AG04449 (cell line): Measurements from ENCODE around the gene PCGF3.

Experiments used
- CTCF ChIA-PET: fragments of 350-600 bp; formaldehyde crosslinking; extraction: SDS; loops from one replicate; lab custom pipeline; 2021; ENCODE audit warnings: antibody characterized with exemption; lab: Yijun Ruan, JAX
- POLR2A ChIA-PET: fragments of 400-600, 350-600 bp; formaldehyde crosslinking; extraction: SDS; loops from one replicate; lab custom pipeline; 2020; ENCODE audit warnings: antibody characterized with exemption, inconsistent platforms; lab: Yijun Ruan, JAX
- DNase-seq: peaks from one replicate; pipeline ENCODE4 v3.0.0-alpha.2; 2010; ENCODE audit warnings: low read depth, low spot score
- H3K4me3 ChIP-seq: 2 replicates; pipeline ENCODE4 v1.5.1; 2011; ENCODE audit warnings: low read depth, mild to moderate bottlenecking, control low read depth, low read length
- CTCF ChIP-seq: IDR thresholded peaks from one replicate; pipeline ENCODE4 v1.5.1; 2011; ENCODE audit warnings: mild to moderate bottlenecking, moderate library complexity, low read length, control low read depth, inconsistent platforms; ENCODE audit not compliant: insufficient read depth; ENCODE audit errors: missing control alignments

The PCGF3 gene

DNA sequence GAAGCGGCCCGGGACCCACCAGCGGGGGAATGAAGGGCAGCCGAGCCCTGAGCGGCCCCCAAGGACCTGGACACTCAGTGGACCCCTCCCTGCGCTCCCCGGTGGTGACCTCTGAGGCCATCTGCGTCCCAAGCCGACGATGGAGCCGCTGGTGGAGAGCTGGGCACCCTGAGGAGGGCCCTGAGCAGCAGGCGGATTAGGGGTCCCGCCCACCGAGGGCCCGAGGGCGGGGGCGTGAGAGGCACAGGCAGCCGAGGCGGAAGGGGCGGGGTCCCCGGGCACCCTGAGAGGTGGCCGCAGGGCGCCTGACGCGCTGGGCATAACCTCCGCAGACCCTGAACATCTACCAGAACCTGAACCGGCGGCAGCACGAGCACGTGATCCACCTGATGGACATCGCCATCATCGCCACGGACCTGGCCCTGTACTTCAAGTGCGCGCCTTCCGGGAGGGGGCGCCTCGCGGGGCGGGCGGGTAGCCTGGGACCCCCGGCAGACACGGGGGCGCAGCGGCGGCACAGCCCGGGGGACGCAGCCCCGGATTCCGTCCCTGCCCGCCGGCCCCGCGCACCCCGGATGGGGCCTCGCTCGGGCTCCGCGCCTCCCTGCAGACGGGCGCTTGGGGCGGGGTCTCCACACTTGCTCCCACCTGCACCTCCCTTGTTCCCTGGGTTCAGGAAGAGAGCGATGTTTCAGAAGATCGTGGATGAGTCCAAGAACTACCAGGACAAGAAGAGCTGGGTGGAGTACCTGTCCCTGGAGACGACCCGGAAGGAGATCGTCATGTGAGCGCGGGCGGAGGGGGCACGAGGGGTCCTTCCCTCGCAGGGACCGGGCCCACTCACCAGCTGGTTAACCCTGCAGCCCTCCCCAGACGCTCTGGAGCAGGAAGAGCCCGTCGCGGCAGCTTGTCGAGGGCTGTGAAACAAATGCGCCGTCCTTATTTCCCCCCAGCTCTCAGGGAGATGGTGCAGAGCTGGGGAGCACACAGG lies 41.9 kb upstream of the PCGF3 start:
- peak overlapping the region; percentile 41 for H3K4me3 ChIP-seq
- DNase-seq, result no peak
- POLR2A ChIA-PET, result no interaction called here
- TF ChIP-seq CTCF, result no peak
- CTCF ChIA-PET, result interaction anchor here (2.2 kb wide), 1 partner anchor 11 kb away, joined by 13 read pairs; the partner anchor contains the start of genes ATP5ME and MYL5

DNA sequence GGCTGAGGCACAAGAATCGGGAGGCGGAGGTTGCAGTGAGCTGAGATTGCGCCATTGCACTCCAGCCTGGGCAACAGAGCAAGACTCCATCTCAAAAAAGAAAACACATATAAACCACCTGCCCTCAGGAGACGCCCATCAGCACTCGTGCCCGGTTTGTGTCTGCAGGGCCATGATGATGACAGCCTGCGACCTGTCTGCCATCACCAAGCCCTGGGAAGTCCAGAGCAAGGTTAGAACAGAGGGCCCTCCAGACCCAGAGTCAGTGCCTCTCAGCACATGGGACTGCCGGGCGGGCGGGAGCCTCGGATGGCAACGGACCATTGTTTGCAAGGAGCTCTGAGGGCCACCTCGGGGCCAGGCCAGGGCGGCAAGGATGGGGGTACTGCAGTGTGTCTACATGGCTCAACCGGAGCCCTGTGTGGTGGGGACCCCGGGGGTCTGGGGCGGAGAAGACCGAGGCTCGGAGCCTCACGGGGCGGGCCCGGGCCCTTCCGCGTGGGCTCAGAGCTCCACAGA lies 40.9 kb upstream of the PCGF3 start:
- CTCF ChIA-PET, result interaction anchor here (2.2 kb wide), 1 partner anchor 10 kb away, joined by 13 read pairs; the partner anchor contains the start of genes ATP5ME and MYL5
- POLR2A ChIA-PET, result no interaction called here
- H3K4me3 ChIP-seq, result no peak overlapping the region
- DNase-seq, result no peak
- no peak for TF ChIP-seq CTCF

DNA sequence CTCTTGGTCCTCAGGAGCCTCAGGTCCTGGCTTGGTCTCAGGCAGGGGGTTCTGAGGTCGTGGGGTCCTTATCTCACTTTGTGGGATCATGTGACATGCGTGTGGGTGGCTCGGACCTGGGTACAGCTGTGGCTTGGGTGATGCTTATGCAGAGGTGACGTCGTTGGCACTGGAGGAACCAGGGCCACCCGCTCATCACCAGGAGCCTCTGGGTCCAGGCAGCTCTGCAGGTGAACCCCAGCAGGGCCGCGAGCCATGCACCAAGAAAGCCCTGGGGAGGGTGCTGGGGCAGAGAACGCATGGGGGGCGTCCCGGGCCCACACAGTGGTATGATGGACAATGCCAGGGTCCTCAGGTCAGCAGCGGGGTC lies 40.3 kb upstream of the PCGF3 start:
- TF ChIP-seq CTCF, result no peak
- ChIA-PET POLR2A (no interaction called here), CTCF (interaction anchor here (2.2 kb wide), 1 partner anchor 9 kb away, joined by 13 read pairs; the partner anchor contains the start of genes ATP5ME and MYL5)
- no peak overlapping the region for H3K4me3 ChIP-seq
- DNase-seq, result no peak

- no peak for DNase-seq
- H3K4me3 ChIP-seq, result no peak overlapping the region
- CTCF ChIA-PET, result interaction anchor here (2.2 kb wide), 1 partner anchor 9 kb away, joined by 13 read pairs; the partner anchor contains the start of genes ATP5ME and MYL5
- TF ChIP-seq CTCF, result no peak
- POLR2A ChIA-PET, result no interaction called here
These were observed 39.7 kb upstream of the PCGF3 start for GRCh38 chr4:665751-666435.

- no peak overlapping the region for H3K4me3 ChIP-seq
- no peak for TF ChIP-seq CTCF
- ChIA-PET CTCF (no interaction called here), POLR2A (no interaction called here)
- DNase-seq, result no peak
These were observed 39.2 kb upstream of the PCGF3 start for GRCh38 chr4:666436-666810.
